ENCODE results near the gene GRID2.
"Not testable (repeated sequence)": the region's sequence is repeated elsewhere in the genome, so short reads cannot be mapped to it uniquely, and the experiment has no call there.

GRID2 gene

GRCh38 chr4:92303621-92304027 is at the start of gene GRID2:
Gene GRID2, plus strand, starts transcription at chr4:92303966.
- in situ Hi-C loops (cut with MboI; ENCODE audit: low sequenced_read_pairs), result no loop called here

- in situ Hi-C loops (cut with MboI; ENCODE audit: low sequenced_read_pairs), result no loop called here
Observed at GRCh38 chr4:92253986-92254671, 49.6 kb upstream of the GRID2 start.

- in situ Hi-C loops (cut with MboI; ENCODE audit: low sequenced_read_pairs), result no loop called here
Observed at GRCh38 chr4:92254767-92255442, 48.9 kb upstream of the GRID2 start.

DNA sequence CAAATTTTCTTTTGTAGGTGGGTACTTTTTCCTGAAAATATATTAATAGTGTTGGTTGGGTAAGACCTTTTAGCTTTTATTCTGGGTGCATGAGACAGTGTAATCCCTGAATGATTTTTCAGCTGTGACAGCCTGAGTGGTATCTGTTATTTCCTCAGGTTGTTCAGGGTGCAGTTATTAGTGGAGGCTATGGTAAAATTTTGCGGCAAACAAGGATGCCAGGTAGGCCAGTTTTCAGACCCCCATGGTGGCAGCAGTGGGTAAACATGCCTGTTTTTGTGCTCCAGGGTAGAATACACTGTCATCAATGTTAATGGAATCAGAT is 47.9 kb upstream of the GRID2 start:
- in situ Hi-C loops (cut with MboI; ENCODE audit: low sequenced_read_pairs), result no loop called here

- in situ Hi-C loops (cut with MboI; ENCODE audit: low sequenced_read_pairs), result no loop called here
Observed at GRCh38 chr4:92257931-92258857, 45.6 kb upstream of the GRID2 start.

DNA sequence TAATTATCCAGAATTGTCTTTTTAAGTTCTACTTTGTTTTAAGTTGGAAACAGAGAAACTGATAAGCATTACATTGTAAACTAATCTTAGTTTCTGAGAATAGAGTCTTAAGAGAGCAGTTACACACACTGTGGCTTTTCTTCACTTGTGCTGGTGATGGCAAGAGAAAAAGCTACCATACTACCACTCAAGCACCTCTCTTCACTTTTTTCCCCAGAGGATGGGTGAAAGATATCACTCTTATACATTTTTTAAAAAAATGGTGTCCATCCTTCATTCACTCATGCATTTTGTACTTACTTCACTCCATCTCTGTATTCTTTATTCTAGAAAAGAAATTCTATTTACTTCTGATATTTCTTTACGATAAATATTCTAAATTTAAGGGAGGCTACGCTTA is 42.5 kb upstream of the GRID2 start:
- in situ Hi-C loops (cut with MboI; ENCODE audit: low sequenced_read_pairs), result no loop called here

- in situ Hi-C loops (cut with MboI; ENCODE audit: low sequenced_read_pairs), result no loop called here
Observed at GRCh38 chr4:92262371-92262770, 41.4 kb upstream of the GRID2 start.

GRCh38 chr4:92263010-92263409 is 40.8 kb upstream of the GRID2 start:
- in situ Hi-C loops (cut with MboI; ENCODE audit: low sequenced_read_pairs), result no loop called here

- in situ Hi-C loops (cut with MboI; ENCODE audit: low sequenced_read_pairs), result no loop called here
Observed at GRCh38 chr4:92263575-92263974, 40.2 kb upstream of the GRID2 start.

GRCh38 chr4:92264163-92264562 is 39.6 kb upstream of the GRID2 start:
- in situ Hi-C loops (cut with MboI; ENCODE audit: low sequenced_read_pairs), result no loop called here

GRCh38 chr4:92265021-92265420 is 38.7 kb upstream of the GRID2 start:
- in situ Hi-C loops (cut with MboI; ENCODE audit: low sequenced_read_pairs), result no loop called here

DNA sequence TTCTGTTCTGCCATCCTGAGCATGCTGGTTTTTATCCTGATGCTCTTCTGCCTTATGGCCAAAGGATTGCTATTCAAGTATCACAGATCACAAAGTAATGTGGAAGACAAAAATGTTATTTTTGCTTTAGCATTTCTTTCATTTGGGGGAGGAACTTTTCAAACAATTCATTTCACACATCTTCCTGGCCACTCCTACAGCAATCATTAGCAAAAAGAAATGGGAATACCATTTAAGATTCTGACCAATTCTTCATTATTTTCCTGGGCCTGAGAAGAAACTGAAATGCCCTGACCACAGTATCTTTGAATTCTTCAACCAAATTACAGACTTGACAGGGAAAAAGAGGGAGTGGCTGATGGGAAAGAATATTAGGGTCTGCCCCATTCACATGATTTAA is 38.0 kb upstream of the GRID2 start:
- in situ Hi-C loops (cut with MboI; ENCODE audit: low sequenced_read_pairs), result no loop called here

DNA sequence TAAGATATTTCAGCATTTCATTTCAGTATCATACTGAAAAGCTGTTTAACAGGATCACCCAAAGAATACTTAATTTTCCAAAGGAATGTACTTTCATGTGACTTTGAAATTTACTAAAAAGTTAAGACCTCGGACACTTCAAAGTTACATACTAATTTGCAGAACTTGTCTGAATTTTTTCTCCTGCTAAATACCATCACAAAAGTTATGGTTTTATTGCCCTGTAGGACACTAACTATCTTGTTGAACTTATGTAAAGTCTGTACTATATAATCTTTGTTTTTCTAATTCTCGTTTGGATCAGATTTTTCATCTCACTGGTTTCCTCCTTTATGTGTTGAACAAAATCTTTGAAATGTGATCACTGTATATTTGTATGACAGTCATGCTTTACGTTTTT is 37.2 kb upstream of the GRID2 start:
- in situ Hi-C loops (cut with MboI; ENCODE audit: low sequenced_read_pairs), result no loop called here

DNA sequence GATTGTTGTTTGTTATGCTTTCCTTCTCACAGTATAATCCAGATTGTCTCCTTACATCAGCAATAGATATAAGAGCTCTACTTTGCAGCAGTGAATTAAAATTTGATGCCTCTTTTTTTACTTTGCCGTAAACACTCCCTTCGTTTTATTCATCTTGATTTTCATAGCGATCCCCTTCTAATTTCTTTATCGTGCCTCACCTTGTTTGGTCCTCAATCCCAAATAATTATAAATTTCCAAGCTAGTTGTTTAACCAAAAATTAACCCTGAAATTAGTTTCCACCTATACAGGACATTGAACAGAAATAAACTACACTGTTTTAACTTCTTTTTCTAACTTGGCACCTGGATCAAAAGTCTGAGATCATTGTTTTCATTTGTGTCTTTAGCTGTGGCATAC is 35.1 kb upstream of the GRID2 start:
- in situ Hi-C loops (cut with MboI; ENCODE audit: low sequenced_read_pairs), result no loop called here

GRCh38 chr4:92270908-92271307 is 32.9 kb upstream of the GRID2 start:
- in situ Hi-C loops (cut with MboI; ENCODE audit: low sequenced_read_pairs), result no loop called here

DNA sequence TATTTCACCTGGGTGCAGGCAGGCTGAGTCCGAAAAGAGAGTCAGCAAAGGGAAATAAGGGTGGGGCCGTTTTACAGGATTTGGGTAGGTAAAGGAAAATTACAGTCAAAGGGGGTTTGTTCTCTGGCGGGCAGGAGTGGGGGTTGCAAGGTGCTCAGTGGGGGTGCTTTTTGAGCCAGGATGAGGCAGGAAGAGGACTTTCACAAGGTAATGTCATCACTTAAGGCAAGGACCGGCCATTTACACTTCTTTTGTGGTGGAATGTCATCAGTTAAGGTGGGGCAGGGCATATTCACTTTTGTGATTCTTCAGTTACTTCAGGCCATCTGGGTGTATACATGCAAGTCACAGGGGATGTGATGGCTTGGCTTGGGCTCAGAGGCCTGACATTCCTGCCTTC is 32.2 kb upstream of the GRID2 start:
- in situ Hi-C loops (cut with MboI; ENCODE audit: low sequenced_read_pairs), result not testable (repeated sequence)

DNA sequence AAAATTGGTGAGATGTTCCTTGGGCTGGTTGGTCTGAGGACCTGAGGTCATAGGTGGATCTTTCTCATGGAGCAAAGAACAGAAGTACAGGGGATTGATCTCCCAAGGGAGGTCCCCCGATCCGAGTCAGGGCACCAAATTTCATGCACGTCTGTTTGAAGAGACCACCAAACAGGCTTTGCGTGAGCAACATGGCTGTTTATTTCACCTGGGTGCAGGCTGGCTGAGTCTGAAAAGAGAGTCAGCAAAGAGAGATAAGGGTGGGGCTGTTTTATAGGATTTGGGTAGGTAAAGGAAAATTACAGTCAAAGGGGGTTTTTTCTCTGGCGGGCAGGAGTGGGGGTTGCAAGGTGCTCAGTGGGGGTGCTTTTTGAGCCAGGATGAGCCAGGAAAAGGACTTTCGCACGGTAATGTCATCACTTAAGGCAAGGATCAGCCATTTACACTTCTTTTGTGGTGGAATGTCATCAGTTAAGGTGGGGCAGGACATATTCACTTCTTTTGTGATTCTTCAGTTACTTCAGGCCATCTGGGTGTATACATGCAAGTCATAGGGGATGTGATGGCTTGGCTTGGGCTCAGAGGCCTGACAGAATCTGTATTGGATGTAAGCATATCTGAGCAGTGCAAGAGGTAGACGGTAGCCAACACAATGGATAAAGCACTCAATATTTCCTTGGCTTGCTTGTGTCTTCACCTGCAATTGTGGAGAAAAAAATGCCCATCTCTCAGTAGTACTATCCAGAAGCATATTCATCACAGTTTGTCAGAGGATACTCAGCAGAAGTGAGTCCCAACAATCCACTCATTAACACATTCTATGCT is 26.5 kb upstream of the GRID2 start:
- in situ Hi-C loops (cut with MboI; ENCODE audit: low sequenced_read_pairs), result not testable (repeated sequence)

- in situ Hi-C loops (cut with MboI; ENCODE audit: low sequenced_read_pairs), result no loop called here
Observed at GRCh38 chr4:92279296-92279695, 24.5 kb upstream of the GRID2 start.

DNA sequence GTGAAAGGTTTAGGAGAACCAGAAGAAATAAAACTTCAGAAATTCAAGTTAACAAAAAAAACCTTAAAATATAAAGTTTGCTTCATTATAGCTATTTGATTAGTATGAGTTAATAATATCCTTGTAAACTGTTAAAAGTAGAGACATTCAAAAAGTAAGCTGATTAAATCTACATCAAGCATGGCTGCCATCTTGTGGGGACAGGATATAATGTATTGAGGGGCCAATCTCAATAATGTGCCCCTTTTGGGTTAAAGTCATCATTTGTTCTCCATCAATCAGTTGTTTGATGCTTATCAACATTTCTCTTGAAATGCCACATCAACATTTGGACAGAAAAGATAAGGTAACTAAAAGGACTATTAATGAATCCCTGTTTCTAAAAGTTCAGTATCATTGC is 4.6 kb upstream of the GRID2 start:
- in situ Hi-C loops (cut with MboI; ENCODE audit: low sequenced_read_pairs), result no loop called here

GRCh38 chr4:92304121-92304520 is 355 bp downstream of the GRID2 start:
- in situ Hi-C loops (cut with MboI; ENCODE audit: low sequenced_read_pairs), result no loop called here

GRCh38 chr4:92304606-92305005 is 840 bp downstream of the GRID2 start:
- in situ Hi-C loops (cut with MboI; ENCODE audit: low sequenced_read_pairs), result no loop called here
